Adrenal gland (tissue), 12 donors: ENCODE data around the gene C16orf54. TPM values are rescaled to one million over a fixed set of nuclear protein-coding genes. Genes with fewer than 3 reads are reported as not detected.

ENCODE experiments used
- DNase-seq, 7 donors: peaks; one replicate each; pipeline ENCODE4 v3.0.0-alpha.2; 2019 to 2020
- H3K27ac ChIP-seq, 5 donors: fragments of 200-600 bp; sonication (generic) in 4 of 5; 1 replicate in 3 of 5; 2 replicates in 2 of 5; pipeline versions ENCODE4 v1.5.1 to v1.8.0; 2016 to 2020; ENCODE audit warnings: mild to moderate bottlenecking in 1 of 5
- H3K27me3 ChIP-seq: fragments of 200-600 bp; 2 replicates; pipeline ENCODE4 v1.8.0; 2021
- H3K36me3 ChIP-seq, 2 donors: fragments of 200-600 bp; replicated peaks in 1 of 2; 1 replicate in 1 of 2; 2 replicates in 1 of 2; pipeline versions ENCODE4 v1.5.1 to v1.8.0; 2018 to 2022
- H3K4me1 ChIP-seq, 2 donors: fragments of 200-600 bp; replicated peaks in 1 of 2; 1 replicate in 1 of 2; 2 replicates in 1 of 2; pipeline versions ENCODE4 v1.5.1 to v1.8.0; 2018 to 2021
- H3K4me3 ChIP-seq, 4 donors: fragments of 200-600 bp; sonication (generic) in 3 of 4; one replicate each; pipeline ENCODE4 v1.5.1; 2016 to 2018
- H3K9me3 ChIP-seq, 3 donors: fragments of 200-600 bp; sonication (generic) in 1 of 3; replicated peaks in 1 of 3; 1 replicate in 2 of 3; 2 replicates in 1 of 3; pipeline versions ENCODE4 v1.5.1 to v1.8.0; 2016 to 2021
- POLR2A ChIP-seq, 2 donors: fragments of 450-650 bp; IDR thresholded peaks; one replicate each; pipeline ENCODE4 v1.6.1; 2017; ENCODE audit warnings: antibody characterized with exemption in 2 of 2, mild to moderate bottlenecking in 2 of 2, moderate library complexity in 1 of 2
- WGBS, 4 donors: extraction: QIAGEN DNeasy Blood & Tissue Kit in 2 of 4; methylation state at CpG; one replicate each; pipeline versions ENCODE4 v1.1.5 to v1.1.7; 2013 to 2017; 5-methylcytosine and 5-hydroxymethylcytosine counted together
- intact Hi-C, 2 donors: fragments of 100-400 bp; cut with DNase I; formaldehyde crosslinking; loops; one replicate each; pipeline versions ENCODE4 v1.14.1 to v1.15.0; 2022 to 2023
- polyA plus RNA-seq, 3 donors: library from polyadenylated mRNA; stranded (reverse); fragments of 200-250 nt in 2 of 3; fragments of 350-450 nt in 1 of 3; fragmentation: Illumina TruSeq in 1 of 3; extraction: RNeasy Lipid Tissue Mini Kit (QIAGEN cat#74804) in 1 of 3; gene quantifications; one replicate each; pipeline ENCODE4 v1.2.3, GENCODE V29; 2013 to 2014
- total RNA-seq, 9 donors: library from RNA; depleted of rRNA in 4 of 9; stranded (reverse); fragments of >200 nt in 4 of 9; fragments of 120-200 nt in 1 of 9; fragmentation: NEBNext Ultra II Directional in 1 of 9; extraction: Animal tissue kit (Norgen Biotek cat#: 25700) in 1 of 9; gene quantifications; one replicate each; pipeline versions ENCODE4 v1.1.0 to v1.2.4, GENCODE V29; 2013 to 2023
- TF ChIP-seq, protein P1 (sequence below), 6 experiments: fragments of 450-650 bp in 4 of 6; fragments of 200-600 bp in 2 of 6; sonication (generic) in 1 of 6; IDR thresholded peaks; 1 replicate in 5 of 6; 2 replicates in 1 of 6; pipeline versions ENCODE4 v1.5.1 to v1.8.0; 2016 to 2021; ENCODE audit warnings: antibody characterized with exemption in 6 of 6, mild to moderate bottlenecking in 2 of 6, moderate library complexity in 1 of 6
- donor health status: healthy with polysubstance abuse.
- donor health status: Bipolar disorder and iron deficiency.
- donor health status: DM: yes; HTN: yes; CAD: no.
- donor health status: DM: no; HTN: no; CAD: no.
- donor health status: DM: no; HTN: no; CAD: no.
- donor health status: DM: yes; HTN: yes; CAD: no.

C16orf54 gene
- total and polyA plus RNA-seq, 12 donors, result 0.11 to 1.8 (median 0.69) TPM

DNA sequence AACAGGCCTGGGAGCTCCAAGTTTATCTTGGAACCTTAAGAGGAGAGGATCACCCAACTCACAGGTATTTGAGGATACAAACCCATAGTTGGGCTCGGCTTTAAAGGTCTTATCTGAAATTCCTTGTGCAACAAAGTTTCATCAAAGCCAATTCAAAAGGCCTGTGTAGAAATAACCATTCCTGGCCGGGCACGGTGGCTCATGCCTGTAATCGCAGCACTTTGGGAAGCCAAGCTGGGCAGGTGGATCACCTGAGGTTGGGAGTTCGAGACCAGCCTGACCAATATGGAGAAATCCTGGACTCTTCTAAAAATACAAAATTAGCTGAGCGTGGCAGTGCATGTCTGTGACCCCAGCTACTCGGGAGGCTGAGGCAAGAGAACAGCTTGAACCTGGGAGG, 28.7 kb downstream of the C16orf54 start:
- intact Hi-C loops, result no loop called here
- no peak for DNase-seq
- Histone ChIP-seq H3K36me3 (no peaks in the 10 kb centered on the region), H3K4me1 (no peaks in the 10 kb centered on the region), H3K4me3 (no peak overlapping the region), H3K9me3 (no peaks in the 10 kb centered on the region), H3K27me3 (no peaks in the 10 kb centered on the region), H3K27ac (no peak overlapping the region)
- TF ChIP-seq, protein P1, sequence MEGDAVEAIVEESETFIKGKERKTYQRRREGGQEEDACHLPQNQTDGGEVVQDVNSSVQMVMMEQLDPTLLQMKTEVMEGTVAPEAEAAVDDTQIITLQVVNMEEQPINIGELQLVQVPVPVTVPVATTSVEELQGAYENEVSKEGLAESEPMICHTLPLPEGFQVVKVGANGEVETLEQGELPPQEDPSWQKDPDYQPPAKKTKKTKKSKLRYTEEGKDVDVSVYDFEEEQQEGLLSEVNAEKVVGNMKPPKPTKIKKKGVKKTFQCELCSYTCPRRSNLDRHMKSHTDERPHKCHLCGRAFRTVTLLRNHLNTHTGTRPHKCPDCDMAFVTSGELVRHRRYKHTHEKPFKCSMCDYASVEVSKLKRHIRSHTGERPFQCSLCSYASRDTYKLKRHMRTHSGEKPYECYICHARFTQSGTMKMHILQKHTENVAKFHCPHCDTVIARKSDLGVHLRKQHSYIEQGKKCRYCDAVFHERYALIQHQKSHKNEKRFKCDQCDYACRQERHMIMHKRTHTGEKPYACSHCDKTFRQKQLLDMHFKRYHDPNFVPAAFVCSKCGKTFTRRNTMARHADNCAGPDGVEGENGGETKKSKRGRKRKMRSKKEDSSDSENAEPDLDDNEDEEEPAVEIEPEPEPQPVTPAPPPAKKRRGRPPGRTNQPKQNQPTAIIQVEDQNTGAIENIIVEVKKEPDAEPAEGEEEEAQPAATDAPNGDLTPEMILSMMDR (IDR thresholded peaks at IDR 0.05), result no peak
- TF ChIP-seq POLR2A (IDR thresholded peaks at IDR 0.05), result no peak
- WGBS, 4 donors, result 80 to 88% (median 85%) methylated on average over 7 of the region's 7 CpGs

DNA sequence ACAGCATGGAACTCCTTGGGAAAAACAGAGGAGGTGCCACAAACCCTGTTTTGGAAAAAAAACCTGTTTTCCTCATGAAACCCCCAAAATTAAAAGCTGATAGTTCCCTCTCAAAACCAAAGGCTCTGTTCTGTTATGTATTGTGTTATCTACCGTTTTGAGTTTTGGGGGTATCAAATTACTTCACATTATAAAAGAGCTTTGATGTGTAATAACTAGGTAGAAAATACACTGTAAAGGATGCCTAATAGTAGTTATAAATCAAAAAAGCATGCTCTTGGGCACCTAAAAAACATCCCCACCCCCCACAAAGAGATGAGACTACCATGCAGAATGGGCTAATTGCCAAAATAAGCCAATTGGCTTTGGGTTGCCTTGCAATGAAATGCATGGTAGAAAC, 30.8 kb downstream of the C16orf54 start:
- Histone ChIP-seq H3K4me3 (no peak overlapping the region), H3K27ac (no peak overlapping the region), H3K36me3 (no peaks in the 10 kb centered on the region), H3K9me3 (no peaks in the 10 kb centered on the region), H3K4me1 (peaks cover 0 to 6% of the 10 kb centered on the region in 2 donors), H3K27me3 (no peaks in the 10 kb centered on the region)
- intact Hi-C loops, result no loop called here
- WGBS, 4 donors, result 10 to 38% (median 20%) methylated on average over 1 of the region's 1 CpG
- no peak for DNase-seq
- TF ChIP-seq, protein P1 (IDR thresholded peaks at IDR 0.05), result no peak
- no peak for TF ChIP-seq POLR2A (IDR thresholded peaks at IDR 0.05)

DNA sequence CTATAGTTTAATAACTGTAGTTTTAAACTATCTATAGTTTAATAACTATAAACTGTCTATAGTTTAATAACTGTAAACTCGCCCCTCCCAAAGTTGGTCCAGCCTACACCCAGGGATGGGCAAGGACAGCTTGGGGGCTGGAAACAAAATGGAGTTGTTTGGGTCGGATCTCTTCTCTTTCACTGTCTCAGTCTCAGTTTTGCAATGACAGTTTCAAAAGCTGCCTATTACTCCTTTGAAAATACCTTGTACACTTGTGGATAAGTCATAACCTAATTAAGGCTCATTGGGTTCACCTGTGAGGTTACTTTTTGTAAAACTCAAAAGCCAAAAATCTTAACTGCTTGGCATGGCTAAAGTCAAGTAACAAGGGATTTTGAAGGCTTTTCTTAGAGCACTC, 31.4 kb downstream of the C16orf54 start:
- WGBS, 4 donors, result 72 to 93% (median 80%) methylated on average over 2 of the region's 2 CpGs
- DNase-seq, result no peak
- TF ChIP-seq, protein P1 (IDR thresholded peaks at IDR 0.05), result no peak
- TF ChIP-seq POLR2A (IDR thresholded peaks at IDR 0.05), result no peak
- Histone ChIP-seq H3K27me3 (no peaks in the 10 kb centered on the region), H3K4me3 (no peak overlapping the region), H3K9me3 (no peaks in the 10 kb centered on the region), H3K4me1 (peaks cover 0 to 6% of the 10 kb centered on the region in 2 donors), H3K36me3 (no peaks in the 10 kb centered on the region), H3K27ac (no peak overlapping the region)
- intact Hi-C loops, result no loop called here

DNA sequence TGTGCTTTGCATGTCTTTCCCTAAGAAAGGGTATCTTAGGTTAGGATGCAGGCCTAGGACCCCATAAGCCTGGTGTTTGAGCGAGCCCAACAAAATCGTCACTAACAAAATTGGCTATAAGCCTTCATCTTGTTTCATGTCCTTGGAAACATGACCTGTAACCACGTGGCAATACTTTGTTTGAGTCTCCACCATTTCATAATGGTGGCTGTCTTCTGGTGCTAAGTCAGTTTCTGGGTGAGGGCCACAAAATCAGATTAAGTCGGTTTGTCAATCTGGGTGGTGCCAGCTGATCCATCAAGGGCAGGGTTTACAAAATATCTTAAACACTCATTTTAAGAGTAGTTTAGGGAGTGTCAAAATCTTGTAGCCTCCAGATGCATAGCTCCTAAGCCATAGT, 33.0 kb downstream of the C16orf54 start:
- Histone ChIP-seq H3K36me3 (no peaks in the 10 kb centered on the region), H3K27me3 (no peaks in the 10 kb centered on the region), H3K4me3 (no peak overlapping the region), H3K27ac (no peak overlapping the region), H3K9me3 (no peaks in the 10 kb centered on the region), H3K4me1 (peaks cover 0 to 6% of the 10 kb centered on the region in 2 donors)
- no peak for DNase-seq
- intact Hi-C loops, result no loop called here
- 50 to 72% (median 61%) methylated on average over 4 of the region's 4 CpGs for WGBS, 4 donors
- no peak for TF ChIP-seq POLR2A (IDR thresholded peaks at IDR 0.05)
- TF ChIP-seq, protein P1 (IDR thresholded peaks at IDR 0.05), result no peak
